ENCODE data around the gene RPUSD3.

- no peak for TF ChIP-seq EZH2 (IDR thresholded peaks at IDR 0.05; ENCODE audit: insufficient read depth, poor library complexity, severe bottlenecking)
- no peak for TF ChIP-seq EZH2phosphoT487 (IDR thresholded peaks at IDR 0.05; ENCODE audit: insufficient read depth, low read depth)
These were observed 36.2 kb upstream of the RPUSD3 start, which contains the start of gene CIDEC for GRCh38 chr3:9879830-9880549.

Data from GM23248 (cell line).